Keratinocyte (primary cell): ENCODE data around the gene JPH2. TPM values are rescaled to one million over a fixed set of nuclear protein-coding genes. Genes with fewer than 3 reads are reported as not detected.

ENCODE experiments used
- DNase-seq: peaks from one replicate; pipeline ENCODE4 v3.0.0-alpha.2; 2011; ENCODE audit warnings: low read depth, missing footprints, low spot score
- FAIRE-seq: peaks from 2 replicates; lab custom pipeline; 2011; peaks lifted over from hg19 to GRCh38; lab: Jason Lieb, UNC
- H2AFZ ChIP-seq: 2 replicates; pipeline ENCODE4 v1.6.0; 2012; ENCODE audit warnings: low read length, control low read depth, inconsistent platforms; ENCODE audit not compliant: control insufficient read depth
- H3K27ac ChIP-seq: 2 replicates; pipeline ENCODE4 v1.5.1; 2011; ENCODE audit warnings: low read length; ENCODE audit not compliant: control insufficient read depth, insufficient read depth
- H3K27me3 ChIP-seq: 3 replicates; pipeline ENCODE4 v1.6.0; 2011; ENCODE audit warnings: low read length; ENCODE audit not compliant: control insufficient read depth, insufficient read depth; ENCODE audit errors: extremely low read depth
- H3K36me3 ChIP-seq, 2 experiments: 2 replicates in 1 of 2; 3 replicates in 1 of 2; pipeline ENCODE4 v1.5.1; 2011; ENCODE audit warnings: low read length in 2 of 2, mild to moderate bottlenecking in 1 of 2; ENCODE audit not compliant: control insufficient read depth in 2 of 2, insufficient read depth in 2 of 2; ENCODE audit errors: extremely low read depth in 1 of 2
- H3K4me1 ChIP-seq: 3 replicates; pipeline ENCODE4 v1.5.1; 2011; ENCODE audit warnings: low read length; ENCODE audit not compliant: control insufficient read depth, insufficient read depth; ENCODE audit errors: extremely low read depth
- H3K4me2 ChIP-seq: 3 replicates; pipeline ENCODE4 v1.6.0; 2011; ENCODE audit warnings: low read depth, low read length; ENCODE audit not compliant: control insufficient read depth, insufficient read depth; ENCODE audit errors: extremely low read depth
- H3K4me3 ChIP-seq, 3 experiments: fragments of 200-600 bp in 1 of 3; sonication (generic) in 1 of 3; 2 replicates in 2 of 3; 3 replicates in 1 of 3; pipeline ENCODE4 v1.5.1; 2011 to 2016; ENCODE audit warnings: low read length in 3 of 3, mild to moderate bottlenecking in 3 of 3, control low read depth in 2 of 3, inconsistent platforms in 1 of 3, low read depth in 1 of 3, mixed read lengths in 1 of 3, mixed run types in 1 of 3, moderate library complexity in 1 of 3; ENCODE audit not compliant: control insufficient read depth in 2 of 3, insufficient read depth in 2 of 3; ENCODE audit errors: extremely low read depth in 1 of 3
- H3K79me2 ChIP-seq: 2 replicates; pipeline ENCODE4 v1.6.0; 2012; ENCODE audit warnings: low read length; ENCODE audit not compliant: control insufficient read depth, insufficient read depth
- H3K9ac ChIP-seq: 3 replicates; pipeline ENCODE4 v1.6.0; 2011; ENCODE audit warnings: low read length; ENCODE audit not compliant: control insufficient read depth, insufficient read depth; ENCODE audit errors: extremely low read depth
- H3K9me1 ChIP-seq: 3 replicates; pipeline ENCODE4 v1.6.0; 2011; ENCODE audit warnings: low read length; ENCODE audit not compliant: control insufficient read depth, insufficient read depth; ENCODE audit errors: extremely low read depth
- H3K9me3 ChIP-seq: 2 replicates; pipeline ENCODE4 v1.5.1; 2012; ENCODE audit warnings: low read depth, low read length; ENCODE audit not compliant: control insufficient read depth
- H4K20me1 ChIP-seq: 3 replicates; pipeline ENCODE4 v1.6.0; 2011; ENCODE audit warnings: low read length; ENCODE audit not compliant: control insufficient read depth, insufficient read depth; ENCODE audit errors: extremely low read depth
- EZH2 ChIP-seq: IDR thresholded peaks from one replicate; pipeline ENCODE4 v1.6.1; 2012; ENCODE audit warnings: inconsistent platforms, mild to moderate bottlenecking, low read length, moderate library complexity
- dilution Hi-C: fragments of 300-500 bp; cut with MboI; formaldehyde crosslinking; loops from one replicate; pipeline ENCODE4 v1.7.0; 2020; ENCODE audit warnings: low sequenced_read_pairs; ENCODE audit not compliant: extremely low pct_ligation_motif_present
- polyA plus RNA-seq, 5 experiments: library from polyadenylated mRNA; depleted of rRNA in 3 of 5; stranded (reverse) in 3 of 5; stranded (forward) in 1 of 5; unstranded in 1 of 5; fragments of >200 nt; gene quantifications; 1 replicate in 1 of 5; 2 replicates in 3 of 5; 3 replicates in 1 of 5; pipeline versions ENCODE4 v1.2.1 to v1.2.3, GENCODE V29; 2011 to 2012; ENCODE audit warnings: missing spikeins in 2 of 5, low read depth in 1 of 5, low replicate concordance in 1 of 5
- TF ChIP-seq, protein P1 (sequence below), 3 experiments: IDR thresholded peaks in 1 of 3; conservative IDR thresholded peaks in 1 of 3; optimal IDR thresholded peaks in 1 of 3; 2 replicates in 2 of 3; 3 replicates in 1 of 3; pipeline versions ENCODE3 to v1.5.1; 2011; ENCODE audit warnings: low read length in 3 of 3, mild to moderate bottlenecking in 3 of 3, moderate library complexity in 2 of 3, control low read depth in 1 of 3, inconsistent platforms in 1 of 3; ENCODE audit not compliant: insufficient read depth in 2 of 3; ENCODE audit errors: extremely low read depth in 1 of 3

JPH2 gene
- polyA plus RNA-seq, 1 donor (not counting 4 experiments of a cell fraction or from before 2014, with no cell fraction given): 2.5 TPM

DNA sequence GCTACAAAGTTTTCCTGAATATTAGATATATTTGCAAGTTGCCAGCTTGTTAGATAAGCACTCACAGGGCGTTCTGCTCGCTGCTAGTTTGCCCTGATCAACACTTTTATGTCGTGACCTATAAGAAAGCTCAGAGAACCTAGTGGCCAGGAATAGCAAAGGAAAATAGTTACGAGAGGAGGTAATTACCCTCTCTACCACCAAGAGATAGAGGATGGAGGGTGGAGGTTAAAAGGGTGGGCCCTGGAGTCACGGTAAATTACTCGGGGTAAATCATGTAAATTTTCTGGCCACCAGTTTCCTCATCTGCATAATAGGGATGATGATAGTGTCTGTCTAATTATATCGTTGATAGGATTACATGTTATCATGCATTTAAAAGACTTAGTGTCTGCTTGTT is 87.2 kb downstream of the JPH2 start:
- FAIRE-seq: no peak
- Histone ChIP-seq H2AFZ (no peak overlapping the region), H3K79me2 (no peaks in the 10 kb centered on the region), H3K27me3 (peaks cover 4% of the 10 kb centered on the region), H3K4me1 (peaks cover 10% of the 10 kb centered on the region), H3K9me1 (no peaks in the 10 kb centered on the region), H3K36me3 (no peaks in the 10 kb centered on the region), H4K20me1 (no peaks in the 10 kb centered on the region), H3K4me2 (no peak overlapping the region), H3K27ac (no peak overlapping the region), H3K4me3 (no peak overlapping the region), H3K9me3 (no peaks in the 10 kb centered on the region), H3K9ac (no peak overlapping the region)
- dilution Hi-C loops: loop anchor here (10.0 kb wide), 1 partner anchor 95 kb away; no protein-coding TSS in a partner anchor
- no peak for DNase-seq
- TF ChIP-seq, protein P1, sequence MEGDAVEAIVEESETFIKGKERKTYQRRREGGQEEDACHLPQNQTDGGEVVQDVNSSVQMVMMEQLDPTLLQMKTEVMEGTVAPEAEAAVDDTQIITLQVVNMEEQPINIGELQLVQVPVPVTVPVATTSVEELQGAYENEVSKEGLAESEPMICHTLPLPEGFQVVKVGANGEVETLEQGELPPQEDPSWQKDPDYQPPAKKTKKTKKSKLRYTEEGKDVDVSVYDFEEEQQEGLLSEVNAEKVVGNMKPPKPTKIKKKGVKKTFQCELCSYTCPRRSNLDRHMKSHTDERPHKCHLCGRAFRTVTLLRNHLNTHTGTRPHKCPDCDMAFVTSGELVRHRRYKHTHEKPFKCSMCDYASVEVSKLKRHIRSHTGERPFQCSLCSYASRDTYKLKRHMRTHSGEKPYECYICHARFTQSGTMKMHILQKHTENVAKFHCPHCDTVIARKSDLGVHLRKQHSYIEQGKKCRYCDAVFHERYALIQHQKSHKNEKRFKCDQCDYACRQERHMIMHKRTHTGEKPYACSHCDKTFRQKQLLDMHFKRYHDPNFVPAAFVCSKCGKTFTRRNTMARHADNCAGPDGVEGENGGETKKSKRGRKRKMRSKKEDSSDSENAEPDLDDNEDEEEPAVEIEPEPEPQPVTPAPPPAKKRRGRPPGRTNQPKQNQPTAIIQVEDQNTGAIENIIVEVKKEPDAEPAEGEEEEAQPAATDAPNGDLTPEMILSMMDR (optimal IDR thresholded peaks at IDR 0.05 in 1 of 3, IDR thresholded peaks at IDR 0.05 in 1 of 3, conservative IDR thresholded peaks at IDR 0.05 in 1 of 3; ENCODE audit: extremely low read depth in 1 of 3, insufficient read depth in 2 of 3, low read length in 3 of 3): no peak
- no peak for TF ChIP-seq EZH2

DNA sequence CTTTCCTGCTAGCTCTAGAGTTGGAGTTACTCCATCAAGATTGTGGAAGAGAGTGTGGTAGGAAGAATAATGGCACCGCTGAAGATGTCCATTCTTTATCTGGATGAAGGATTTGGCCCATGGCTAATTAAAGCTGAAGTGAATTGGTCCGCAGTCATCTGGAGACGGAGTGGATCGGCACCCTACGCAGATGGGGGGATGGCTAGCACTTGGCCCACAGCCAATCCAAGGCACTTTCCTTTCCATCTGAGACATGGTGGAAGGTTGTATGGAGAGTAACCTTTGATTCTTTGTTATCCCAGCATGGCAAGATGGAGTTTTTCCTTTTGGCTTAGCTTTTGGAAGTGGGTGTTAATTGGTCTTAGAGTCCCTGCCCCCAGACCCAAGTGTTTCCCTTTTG is 88.3 kb downstream of the JPH2 start:
- no peaks in the 10 kb centered on the region for H3K9me3 ChIP-seq
- FAIRE-seq: no peak
- H3K27ac ChIP-seq: no peak overlapping the region
- H3K4me1 ChIP-seq: peaks cover 10% of the 10 kb centered on the region
- no peak for DNase-seq
- H3K27me3 ChIP-seq: peaks cover 4% of the 10 kb centered on the region
- no peak overlapping the region for H2AFZ ChIP-seq
- dilution Hi-C loops: no loop called here
- H3K4me3 ChIP-seq: no peak overlapping the region
- no peaks in the 10 kb centered on the region for H4K20me1 ChIP-seq
- no peaks in the 10 kb centered on the region for H3K36me3 ChIP-seq
- no peak overlapping the region for H3K4me2 ChIP-seq
- H3K79me2 ChIP-seq: no peaks in the 10 kb centered on the region
- H3K9me1 ChIP-seq: no peaks in the 10 kb centered on the region
- no peak overlapping the region for H3K9ac ChIP-seq
- TF ChIP-seq EZH2: no peak
- TF ChIP-seq, protein P1 (optimal IDR thresholded peaks at IDR 0.05 in 1 of 3, IDR thresholded peaks at IDR 0.05 in 1 of 3, conservative IDR thresholded peaks at IDR 0.05 in 1 of 3; ENCODE audit: extremely low read depth in 1 of 3, insufficient read depth in 2 of 3, low read length in 3 of 3): no peak
